KOPT-K1 (cell line): ENCODE results near the gene HAO2.
"Not testable (repeated sequence)": the region's sequence is repeated elsewhere in the genome, so short reads cannot be mapped to it uniquely, and the experiment has no call there.

Source experiments
- H3K27ac ChIP-seq: fragments of 200-600 bp; sonication (generic); 2 replicates; pipeline ENCODE4 v1.5.1; 2016; ENCODE audit warnings: antibody characterized with exemption, mild to moderate bottlenecking, low read depth, low read length; ENCODE audit not compliant: poor library complexity, severe bottlenecking
- H3K36me3 ChIP-seq: fragments of 200-600 bp; sonication (generic); 2 replicates; pipeline ENCODE4 v1.5.1; 2017; ENCODE audit warnings: antibody characterized with exemption, mild to moderate bottlenecking, low read length, moderate library complexity; ENCODE audit not compliant: insufficient read depth
- H3K9me3 ChIP-seq: fragments of 200-600 bp; sonication (generic); 2 replicates; pipeline ENCODE4 v1.5.1; 2017; ENCODE audit warnings: antibody characterized with exemption, low read length, mild to moderate bottlenecking; ENCODE audit not compliant: insufficient read depth, poor library complexity, severe bottlenecking

The HAO2 gene

GRCh38 chr1:119333897-119334250, 34.7 kb upstream of the HAO2 start:
- H3K9me3 ChIP-seq, H3K27ac ChIP-seq, H3K36me3 ChIP-seq: not testable (repeated sequence)

GRCh38 chr1:119336848-119337247, 31.7 kb upstream of the HAO2 start:
- Histone ChIP-seq H3K27ac (no peak overlapping the region), H3K36me3 (no peaks in the 10 kb centered on the region), H3K9me3 (no peaks in the 10 kb centered on the region)

GRCh38 chr1:119338004-119338403, 30.6 kb upstream of the HAO2 start:
- Histone ChIP-seq H3K9me3 (no peaks in the 10 kb centered on the region), H3K36me3 (no peaks in the 10 kb centered on the region), H3K27ac (no peak overlapping the region)

GRCh38 chr1:119338757-119339156, 29.8 kb upstream of the HAO2 start:
- Histone ChIP-seq H3K36me3 (no peaks in the 10 kb centered on the region), H3K27ac (no peak overlapping the region), H3K9me3 (no peaks in the 10 kb centered on the region)

- Histone ChIP-seq H3K27ac (no peak overlapping the region), H3K9me3 (peaks cover 8% of the 10 kb centered on the region), H3K36me3 (no peaks in the 10 kb centered on the region)
These were observed 27.7 kb upstream of the HAO2 start for GRCh38 chr1:119340861-119341261.

- Histone ChIP-seq H3K27ac (no peak overlapping the region), H3K36me3 (no peaks in the 10 kb centered on the region), H3K9me3 (peaks cover 8% of the 10 kb centered on the region)
These were observed 27.1 kb upstream of the HAO2 start for GRCh38 chr1:119341372-119341947.

GRCh38 chr1:119345398-119345797, 23.2 kb upstream of the HAO2 start:
- H3K27ac ChIP-seq, result no peak overlapping the region
- peaks cover 8% of the 10 kb centered on the region for H3K9me3 ChIP-seq
- H3K36me3 ChIP-seq, result no peaks in the 10 kb centered on the region

GRCh38 chr1:119347858-119348257, 20.7 kb upstream of the HAO2 start:
- Histone ChIP-seq H3K36me3 (no peaks in the 10 kb centered on the region), H3K9me3 (peaks cover 8% of the 10 kb centered on the region), H3K27ac (no peak overlapping the region)

GRCh38 chr1:119348941-119349340, 19.6 kb upstream of the HAO2 start:
- Histone ChIP-seq H3K36me3 (no peaks in the 10 kb centered on the region), H3K9me3 (peaks cover 7% of the 10 kb centered on the region), H3K27ac (no peak overlapping the region)

- H3K36me3 ChIP-seq, H3K27ac ChIP-seq, H3K9me3 ChIP-seq: not testable (repeated sequence)
These were observed 17.7 kb upstream of the HAO2 start for GRCh38 chr1:119350866-119351265.

- Histone ChIP-seq H3K36me3 (no peaks in the 10 kb centered on the region), H3K27ac (no peak overlapping the region), H3K9me3 (no peaks in the 10 kb centered on the region)
These were observed 16.6 kb upstream of the HAO2 start for GRCh38 chr1:119351997-119352396.

- no peaks in the 10 kb centered on the region for H3K9me3 ChIP-seq
These were observed 14.7 kb upstream of the HAO2 start for GRCh38 chr1:119353836-119354235.

GRCh38 chr1:119358636-119359035, 9.9 kb upstream of the HAO2 start:
- no peaks in the 10 kb centered on the region for H3K9me3 ChIP-seq
- no peak overlapping the region for H3K27ac ChIP-seq
- no peaks in the 10 kb centered on the region for H3K36me3 ChIP-seq

More at GRCh38 chr1:119353836-119354235, 14.7 kb upstream of the HAO2 start:
- Histone ChIP-seq H3K36me3 (no peaks in the 10 kb centered on the region), H3K27ac (no peak overlapping the region)

GRCh38 chr1:119359730-119360129, 8.9 kb upstream of the HAO2 start:
- Histone ChIP-seq H3K36me3 (no peaks in the 10 kb centered on the region), H3K27ac (no peak overlapping the region), H3K9me3 (no peaks in the 10 kb centered on the region)

GRCh38 chr1:119361205-119361604, 7.4 kb upstream of the HAO2 start:
- Histone ChIP-seq H3K27ac (no peak overlapping the region), H3K36me3 (no peaks in the 10 kb centered on the region), H3K9me3 (no peaks in the 10 kb centered on the region)

- no peaks in the 10 kb centered on the region for H3K9me3 ChIP-seq
- H3K36me3 ChIP-seq, result no peaks in the 10 kb centered on the region
- no peak overlapping the region for H3K27ac ChIP-seq
These were observed 6.8 kb upstream of the HAO2 start for GRCh38 chr1:119361620-119362344.
